ENCODE measurements around the gene CACNA1A.

CACNA1A gene

DNA sequence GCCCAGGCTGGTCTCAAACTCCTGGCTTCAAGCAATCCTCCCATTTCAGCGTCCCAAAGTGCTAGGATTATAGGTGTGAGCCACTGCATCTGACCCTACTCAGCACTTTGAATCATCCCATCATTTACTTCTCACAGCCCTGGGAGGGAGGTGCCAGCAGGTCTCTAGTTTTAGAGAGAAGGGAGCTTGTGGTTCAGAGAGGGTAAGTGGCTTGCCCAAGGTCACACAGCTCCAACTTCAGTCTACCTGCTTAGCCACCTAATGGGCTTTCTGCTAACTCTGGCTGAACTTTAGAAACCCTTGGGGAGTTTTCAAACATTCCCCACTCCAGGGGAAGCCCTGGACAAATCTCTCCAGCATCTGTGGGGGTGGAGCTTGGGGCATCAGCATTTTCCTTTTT lies 18.3 kb downstream of the CACNA1A start:
- Histone ChIP-seq H3K4me1 (ENCODE audit: insufficient read depth, low read length, severe bottlenecking) (no peaks in the 10 kb centered on the region), H3K27ac (ENCODE audit: low read depth, low read length, poor library complexity, severe bottlenecking) (no peak overlapping the region), H2AFZ (ENCODE audit: low read length) (no peak overlapping the region), H3K27me3 (ENCODE audit: insufficient read depth, low read length) (no peaks in the 10 kb centered on the region), H3K79me2 (ENCODE audit: insufficient read depth, low read length) (no peaks in the 10 kb centered on the region), H3K36me3 (ENCODE audit: insufficient read depth, low read length) (no peaks in the 10 kb centered on the region), H3K4me2 (ENCODE audit: low read length) (no peak overlapping the region), H3K4me3 (ENCODE audit: low read depth, low read length, poor library complexity, severe bottlenecking) (no peak overlapping the region), H3F3A (ENCODE audit: insufficient read depth, low read length) (no peaks in the 10 kb centered on the region), H3K9me3 (ENCODE audit: low read length) (no peaks in the 10 kb centered on the region), H3K9ac (ENCODE audit: low read length) (no peak overlapping the region), H4K20me1 (ENCODE audit: insufficient read depth, low read length) (no peaks in the 10 kb centered on the region), H3K9me2 (ENCODE audit: low read depth, low read length) (no peaks in the 10 kb centered on the region)
- TF ChIP-seq, protein P1, sequence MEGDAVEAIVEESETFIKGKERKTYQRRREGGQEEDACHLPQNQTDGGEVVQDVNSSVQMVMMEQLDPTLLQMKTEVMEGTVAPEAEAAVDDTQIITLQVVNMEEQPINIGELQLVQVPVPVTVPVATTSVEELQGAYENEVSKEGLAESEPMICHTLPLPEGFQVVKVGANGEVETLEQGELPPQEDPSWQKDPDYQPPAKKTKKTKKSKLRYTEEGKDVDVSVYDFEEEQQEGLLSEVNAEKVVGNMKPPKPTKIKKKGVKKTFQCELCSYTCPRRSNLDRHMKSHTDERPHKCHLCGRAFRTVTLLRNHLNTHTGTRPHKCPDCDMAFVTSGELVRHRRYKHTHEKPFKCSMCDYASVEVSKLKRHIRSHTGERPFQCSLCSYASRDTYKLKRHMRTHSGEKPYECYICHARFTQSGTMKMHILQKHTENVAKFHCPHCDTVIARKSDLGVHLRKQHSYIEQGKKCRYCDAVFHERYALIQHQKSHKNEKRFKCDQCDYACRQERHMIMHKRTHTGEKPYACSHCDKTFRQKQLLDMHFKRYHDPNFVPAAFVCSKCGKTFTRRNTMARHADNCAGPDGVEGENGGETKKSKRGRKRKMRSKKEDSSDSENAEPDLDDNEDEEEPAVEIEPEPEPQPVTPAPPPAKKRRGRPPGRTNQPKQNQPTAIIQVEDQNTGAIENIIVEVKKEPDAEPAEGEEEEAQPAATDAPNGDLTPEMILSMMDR (IDR thresholded peaks at IDR 0.05; ENCODE audit: low read length): no peak
- TF ChIP-seq EZH2 (IDR thresholded peaks at IDR 0.05; ENCODE audit: borderline replicate concordance, low read length): no peak

DNA sequence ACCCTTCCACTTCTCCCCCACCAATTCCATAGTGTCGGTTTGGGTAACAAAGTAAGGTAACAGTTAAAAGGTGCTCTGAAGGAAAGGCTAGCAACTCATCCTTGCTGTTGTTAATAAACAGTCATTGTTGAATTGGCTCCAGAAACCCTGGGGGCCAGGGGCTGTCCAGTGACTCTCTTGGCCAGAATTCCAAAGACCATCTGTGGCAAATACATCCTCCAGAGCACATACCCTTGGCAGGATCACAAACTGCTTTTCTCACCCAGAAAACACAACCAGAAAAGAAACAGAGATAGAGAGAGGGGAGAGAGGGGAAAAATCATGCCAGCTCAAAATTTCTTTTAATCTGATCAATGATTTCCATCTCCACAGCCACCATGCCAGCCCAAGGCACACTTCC lies 22.1 kb downstream of the CACNA1A start:
- Histone ChIP-seq H3K36me3 (ENCODE audit: insufficient read depth, low read length) (no peaks in the 10 kb centered on the region), H3K4me2 (ENCODE audit: low read length) (no peak overlapping the region), H4K20me1 (ENCODE audit: insufficient read depth, low read length) (no peaks in the 10 kb centered on the region), H3K9me3 (ENCODE audit: low read length) (no peaks in the 10 kb centered on the region), H2AFZ (ENCODE audit: low read length) (no peak overlapping the region), H3K4me1 (ENCODE audit: insufficient read depth, low read length, severe bottlenecking) (no peaks in the 10 kb centered on the region), H3K9ac (ENCODE audit: low read length) (no peak overlapping the region), H3F3A (ENCODE audit: insufficient read depth, low read length) (no peaks in the 10 kb centered on the region), H3K4me3 (ENCODE audit: low read depth, low read length, poor library complexity, severe bottlenecking) (no peak overlapping the region), H3K27me3 (ENCODE audit: insufficient read depth, low read length) (no peaks in the 10 kb centered on the region), H3K9me2 (ENCODE audit: low read depth, low read length) (no peaks in the 10 kb centered on the region), H3K79me2 (ENCODE audit: insufficient read depth, low read length) (no peaks in the 10 kb centered on the region), H3K27ac (ENCODE audit: low read depth, low read length, poor library complexity, severe bottlenecking) (no peak overlapping the region)
- TF ChIP-seq, protein P1 (IDR thresholded peaks at IDR 0.05; ENCODE audit: low read length): no peak
- no peak for TF ChIP-seq EZH2 (IDR thresholded peaks at IDR 0.05; ENCODE audit: borderline replicate concordance, low read length)

DNA sequence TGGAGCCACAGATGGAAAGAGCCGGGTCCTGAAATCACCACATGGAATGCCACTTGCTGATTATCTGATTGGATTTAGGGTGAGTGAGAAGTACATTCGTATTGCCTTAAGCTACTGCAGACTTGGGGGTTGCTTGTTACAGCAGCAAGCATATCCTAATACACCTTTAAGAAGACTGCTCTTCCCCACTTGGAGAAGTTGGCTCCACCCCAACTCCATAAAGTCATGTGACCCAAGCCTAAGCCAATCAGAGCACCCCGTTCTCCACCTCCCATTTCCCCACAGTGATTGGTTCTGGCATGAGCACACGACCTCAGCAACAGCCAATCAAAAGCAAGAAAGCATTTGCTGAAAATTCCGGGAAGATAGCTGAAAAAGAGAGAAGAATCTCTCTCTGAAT lies 23.1 kb downstream of the CACNA1A start:
- Histone ChIP-seq H3K9ac (ENCODE audit: low read length) (no peak overlapping the region), H3K9me2 (ENCODE audit: low read depth, low read length) (no peaks in the 10 kb centered on the region), H3K36me3 (ENCODE audit: insufficient read depth, low read length) (no peaks in the 10 kb centered on the region), H3K27me3 (ENCODE audit: insufficient read depth, low read length) (no peaks in the 10 kb centered on the region), H4K20me1 (ENCODE audit: insufficient read depth, low read length) (no peaks in the 10 kb centered on the region), H3K4me1 (ENCODE audit: insufficient read depth, low read length, severe bottlenecking) (no peaks in the 10 kb centered on the region), H3K9me3 (ENCODE audit: low read length) (no peaks in the 10 kb centered on the region), H3F3A (ENCODE audit: insufficient read depth, low read length) (no peaks in the 10 kb centered on the region), H3K27ac (ENCODE audit: low read depth, low read length, poor library complexity, severe bottlenecking) (no peak overlapping the region), H2AFZ (ENCODE audit: low read length) (no peak overlapping the region), H3K4me2 (ENCODE audit: low read length) (no peak overlapping the region), H3K4me3 (ENCODE audit: low read depth, low read length, poor library complexity, severe bottlenecking) (no peak overlapping the region), H3K79me2 (ENCODE audit: insufficient read depth, low read length) (no peaks in the 10 kb centered on the region)
- TF ChIP-seq, protein P1 (IDR thresholded peaks at IDR 0.05; ENCODE audit: low read length): no peak
- TF ChIP-seq EZH2 (IDR thresholded peaks at IDR 0.05; ENCODE audit: borderline replicate concordance, low read length): no peak
